CD14-positive monocyte (primary cell): ENCODE data around the gene COL5A2. TPM values are rescaled to one million over a fixed set of nuclear protein-coding genes. Genes with fewer than 3 reads are reported as not detected.

Source experiments
- DNase-seq, 3 donors: peaks; one replicate each; pipeline ENCODE4 v3.0.0-alpha.2; 2011 to 2022
- H2AFZ ChIP-seq: 2 replicates; pipeline ENCODE4 v1.6.0; 2012; ENCODE audit warnings: mild to moderate bottlenecking, low read depth, low read length, inconsistent platforms; ENCODE audit not compliant: insufficient read depth, poor library complexity, severe bottlenecking
- H3K27ac ChIP-seq, 2 donors: 1 replicate in 1 of 2; 2 replicates in 1 of 2; pipeline ENCODE4 v1.5.1; 2012 to 2013; ENCODE audit warnings: low read length in 2 of 2, control low read depth in 1 of 2, inconsistent platforms in 1 of 2, low read depth in 1 of 2, mild to moderate bottlenecking in 1 of 2
- H3K27me3 ChIP-seq, 2 donors: one replicate each; pipeline versions ENCODE4 v1.6.0 to v1.6.1; 2011 to 2013; ENCODE audit warnings: low read length in 2 of 2; ENCODE audit not compliant: control insufficient read depth in 2 of 2, insufficient read depth in 2 of 2
- H3K36me3 ChIP-seq, 2 donors: replicated peaks in 1 of 2; 1 replicate in 1 of 2; 2 replicates in 1 of 2; pipeline versions ENCODE4 v1.5.1 to v1.6.1; 2012 to 2013; ENCODE audit warnings: low read length in 2 of 2, control low read depth in 1 of 2, inconsistent platforms in 1 of 2, mild to moderate bottlenecking in 1 of 2; ENCODE audit not compliant: insufficient read depth in 2 of 2, control insufficient read depth in 1 of 2
- H3K4me1 ChIP-seq, 2 donors: 1 replicate in 1 of 2; 2 replicates in 1 of 2; pipeline versions ENCODE4 v1.5.1 to v1.6.1; 2012 to 2013; ENCODE audit warnings: low read length in 2 of 2, control low read depth in 1 of 2, inconsistent platforms in 1 of 2, mild to moderate bottlenecking in 1 of 2, moderate library complexity in 1 of 2; ENCODE audit not compliant: insufficient read depth in 2 of 2, control insufficient read depth in 1 of 2
- H3K4me2 ChIP-seq: replicated peaks from 2 replicates; pipeline ENCODE3; 2012; ENCODE audit warnings: low read length, moderate library complexity, mild to moderate bottlenecking; ENCODE audit not compliant: poor library complexity, severe bottlenecking; ENCODE audit errors: extremely low read depth
- H3K4me3 ChIP-seq, 3 experiments: fragments of 200-600 bp in 1 of 3; sonication (generic) in 1 of 3; replicated peaks in 1 of 3; 1 replicate in 2 of 3; 2 replicates in 1 of 3; pipeline ENCODE4 v1.5.1; 2011 to 2013; ENCODE audit warnings: low read length in 3 of 3, mild to moderate bottlenecking in 3 of 3, control low read depth in 2 of 3, low read depth in 2 of 3, inconsistent platforms in 1 of 3, moderate library complexity in 1 of 3
- H3K79me2 ChIP-seq: 2 replicates; pipeline ENCODE4 v1.6.0; 2012; ENCODE audit warnings: mild to moderate bottlenecking, control low read depth, inconsistent platforms, low read length, moderate library complexity; ENCODE audit not compliant: insufficient read depth
- H3K9ac ChIP-seq: 2 replicates; pipeline ENCODE4 v1.6.0; 2017; ENCODE audit warnings: low read length, mild to moderate bottlenecking; ENCODE audit not compliant: insufficient read depth, poor library complexity, severe bottlenecking
- H3K9me3 ChIP-seq, 2 donors: replicated peaks in 1 of 2; 1 replicate in 1 of 2; 2 replicates in 1 of 2; pipeline versions ENCODE4 v1.5.1 to v1.6.1; 2012 to 2013; ENCODE audit warnings: low read length in 2 of 2, control low read depth in 1 of 2; ENCODE audit not compliant: control insufficient read depth in 1 of 2, insufficient read depth in 1 of 2
- H4K20me1 ChIP-seq: 2 replicates; pipeline ENCODE4 v1.6.0; 2012; ENCODE audit warnings: mild to moderate bottlenecking, low read length, control low read depth, moderate library complexity; ENCODE audit not compliant: insufficient read depth
- H3K27ac Mint-ChIP-seq, 7 donors: one replicate each; pipeline ENCODE4 v1.8.0; 2020; ENCODE audit warnings: mild to moderate bottlenecking in 7 of 7, mixed read lengths in 7 of 7, moderate library complexity in 6 of 7, inconsistent platforms in 2 of 7
- H3K27me3 Mint-ChIP-seq, 3 donors: one replicate each; pipeline ENCODE4 v1.8.0; 2021 to 2022; ENCODE audit warnings: low read depth in 3 of 3, mild to moderate bottlenecking in 3 of 3, mixed read lengths in 3 of 3, moderate library complexity in 3 of 3, inconsistent platforms in 1 of 3
- H3K36me3 Mint-ChIP-seq, 2 donors: one replicate each; pipeline ENCODE4 v1.8.0; 2020; ENCODE audit warnings: mixed read lengths in 2 of 2, inconsistent platforms in 1 of 2, mild to moderate bottlenecking in 1 of 2
- H3K4me1 Mint-ChIP-seq: one replicate; pipeline ENCODE4 v1.8.0; 2020; ENCODE audit warnings: mild to moderate bottlenecking, mixed read lengths
- H3K4me3 Mint-ChIP-seq, 2 donors: one replicate each; pipeline ENCODE4 v1.8.0; 2020; ENCODE audit warnings: mild to moderate bottlenecking in 2 of 2, mixed read lengths in 2 of 2, moderate library complexity in 1 of 2
- H3K9me3 Mint-ChIP-seq, 7 donors: one replicate each; pipeline ENCODE4 v1.8.0; 2020 to 2022; ENCODE audit warnings: mixed read lengths in 7 of 7, mild to moderate bottlenecking in 6 of 7, moderate library complexity in 6 of 7, inconsistent platforms in 2 of 7
- WGBS: methylation state at CpG from one replicate; pipeline ENCODE4 v1.1.5; 2013; ENCODE audit warnings: missing lambda C conversion rate; ENCODE audit not compliant: insufficient coverage; 5-methylcytosine and 5-hydroxymethylcytosine counted together
- intact Hi-C, 2 donors: fragments of 100-400 bp; cut with micrococcal nuclease; formaldehyde crosslinking; loops; one replicate each; pipeline versions ENCODE4 v1.15.0 to v1.15.1; 2023
- polyA plus RNA-seq, 3 donors: library from polyadenylated mRNA; depleted of rRNA in 1 of 3; unstranded in 2 of 3; stranded (reverse) in 1 of 3; fragments of 300-500 nt in 2 of 3; fragments of >200 nt in 1 of 3; fragmentation: Illumina TruSeq in 2 of 3; gene quantifications; 1 replicate in 2 of 3; 2 replicates in 1 of 3; pipeline ENCODE4 v1.2.3, GENCODE V29; 2012 to 2021
- TF ChIP-seq, protein P1 (sequence below): fragments of 200-600 bp; IDR thresholded peaks from one replicate; pipeline ENCODE4 v1.8.0; 2022; ENCODE audit warnings: antibody characterized with exemption, mild to moderate bottlenecking

Gene COL5A2
- polyA plus RNA-seq, 3 donors, result 0.13 TPM; not detected in 2

DNA sequence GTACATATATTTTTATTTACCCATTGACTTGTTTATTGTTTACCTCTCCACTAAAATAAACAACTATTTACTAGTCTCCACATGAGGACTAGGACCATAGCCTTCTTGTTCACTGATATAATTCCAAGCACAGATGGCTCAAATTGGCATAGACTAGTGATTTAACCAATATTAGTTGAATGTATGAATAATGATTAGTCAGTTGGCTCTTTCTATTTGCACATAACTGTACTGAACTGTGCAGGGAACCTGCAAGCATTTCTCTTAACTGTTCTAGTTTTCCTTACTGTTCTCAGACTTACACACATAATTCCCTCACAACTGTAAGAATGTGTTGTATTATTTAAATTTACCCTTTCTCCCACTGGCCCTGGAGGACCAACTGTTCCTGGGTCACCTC is 113.5 kb downstream of the COL5A2 start:
- no peaks in the 10 kb centered on the region for H3K4me1 ChIP-seq
- Mint-ChIP-seq H3K4me3 (no peak overlapping the region), H3K9me3 (peaks cover 0 to 2% (median 0%) of the 10 kb centered on the region in 7 donors), H3K27ac (no peak overlapping the region), H3K36me3 (no peaks in the 10 kb centered on the region), H3K27me3 (peaks cover 0 to 1% (median 0%) of the 10 kb centered on the region in 3 donors), H3K4me1 (no peaks in the 10 kb centered on the region)
- H3K4me2 ChIP-seq, result no peak overlapping the region
- no peak overlapping the region for H3K27ac ChIP-seq
- no peak for DNase-seq
- intact Hi-C loops, result no loop called here
- no peaks in the 10 kb centered on the region for H3K9me3 ChIP-seq
- H3K27me3 ChIP-seq, result no peaks in the 10 kb centered on the region
- TF ChIP-seq, protein P1, sequence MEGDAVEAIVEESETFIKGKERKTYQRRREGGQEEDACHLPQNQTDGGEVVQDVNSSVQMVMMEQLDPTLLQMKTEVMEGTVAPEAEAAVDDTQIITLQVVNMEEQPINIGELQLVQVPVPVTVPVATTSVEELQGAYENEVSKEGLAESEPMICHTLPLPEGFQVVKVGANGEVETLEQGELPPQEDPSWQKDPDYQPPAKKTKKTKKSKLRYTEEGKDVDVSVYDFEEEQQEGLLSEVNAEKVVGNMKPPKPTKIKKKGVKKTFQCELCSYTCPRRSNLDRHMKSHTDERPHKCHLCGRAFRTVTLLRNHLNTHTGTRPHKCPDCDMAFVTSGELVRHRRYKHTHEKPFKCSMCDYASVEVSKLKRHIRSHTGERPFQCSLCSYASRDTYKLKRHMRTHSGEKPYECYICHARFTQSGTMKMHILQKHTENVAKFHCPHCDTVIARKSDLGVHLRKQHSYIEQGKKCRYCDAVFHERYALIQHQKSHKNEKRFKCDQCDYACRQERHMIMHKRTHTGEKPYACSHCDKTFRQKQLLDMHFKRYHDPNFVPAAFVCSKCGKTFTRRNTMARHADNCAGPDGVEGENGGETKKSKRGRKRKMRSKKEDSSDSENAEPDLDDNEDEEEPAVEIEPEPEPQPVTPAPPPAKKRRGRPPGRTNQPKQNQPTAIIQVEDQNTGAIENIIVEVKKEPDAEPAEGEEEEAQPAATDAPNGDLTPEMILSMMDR, result no peak
- H3K9ac ChIP-seq, result no peak overlapping the region
- H3K4me3 ChIP-seq, result no peak overlapping the region
- H3K36me3 ChIP-seq, result no peaks in the 10 kb centered on the region
- no peaks in the 10 kb centered on the region for H3K79me2 ChIP-seq
- no peak overlapping the region for H2AFZ ChIP-seq
- H4K20me1 ChIP-seq, result no peaks in the 10 kb centered on the region

DNA sequence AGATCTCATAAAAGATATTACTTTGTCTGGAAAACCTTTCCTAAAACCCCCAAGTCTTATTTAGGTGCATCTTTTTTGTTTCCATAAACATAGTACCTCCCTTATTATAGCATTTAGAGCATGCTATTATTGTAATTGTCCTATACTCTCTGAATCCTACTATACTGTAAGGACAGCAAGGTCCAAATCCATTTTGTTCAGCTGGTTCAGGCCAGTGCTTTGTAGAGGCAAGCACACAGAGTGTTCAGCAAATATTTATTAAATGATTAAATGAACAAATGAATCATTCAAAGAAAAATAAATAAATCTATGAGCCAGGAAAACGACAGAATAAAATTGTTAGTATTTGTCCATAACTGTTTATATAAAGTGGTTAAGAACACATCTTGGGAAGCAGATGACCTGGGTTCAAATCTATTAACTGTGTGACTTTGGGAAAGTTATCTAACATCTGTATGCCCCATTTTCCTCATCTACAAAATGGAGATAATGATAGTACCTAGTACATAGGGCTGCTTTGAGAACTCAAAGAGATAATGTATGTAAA is 119.4 kb downstream of the COL5A2 start:
- H3K27ac Mint-ChIP-seq, result peak overlapping the region in 1 of 7 donors; percentile 76
- no peaks in the 10 kb centered on the region for H3K4me1 ChIP-seq
- DNase-seq, result no peak
- no peaks in the 10 kb centered on the region for H3K27me3 Mint-ChIP-seq
- H3K4me3 ChIP-seq, result no peak overlapping the region
- H3K9ac ChIP-seq, result no peak overlapping the region
- no peaks in the 10 kb centered on the region for H3K36me3 ChIP-seq
- no peaks in the 10 kb centered on the region for H3K36me3 Mint-ChIP-seq
- H3K9me3 Mint-ChIP-seq, result peaks cover 0 to 3% (median 0%) of the 10 kb centered on the region in 7 donors
- no peaks in the 10 kb centered on the region for H3K79me2 ChIP-seq
- intact Hi-C loops, result no loop called here
- no peak overlapping the region for H3K4me2 ChIP-seq
- no peak overlapping the region for H3K27ac ChIP-seq
- H3K27me3 ChIP-seq, result no peaks in the 10 kb centered on the region
- TF ChIP-seq, protein P1, result no peak
- no peaks in the 10 kb centered on the region for H4K20me1 ChIP-seq
- no peaks in the 10 kb centered on the region for H3K4me1 Mint-ChIP-seq
- H3K4me3 Mint-ChIP-seq, result no peak overlapping the region
- no peaks in the 10 kb centered on the region for H3K9me3 ChIP-seq
- H2AFZ ChIP-seq, result no peak overlapping the region
- WGBS, result no CpG with 5 or more reads among the region's 1 CpG
